ENCODE measurements around the gene CHL1. TPM values are rescaled to one million over a fixed set of nuclear protein-coding genes. Genes with fewer than 3 reads are reported as not detected.

CHL1 gene
- total and polyA plus RNA-seq, 2 experiments from 2014 or later, result 1.4 to 1.9 TPM

- TF ChIP-seq NANOG (IDR thresholded peaks at IDR 0.05; ENCODE audit: borderline replicate concordance) (no peak), EZH2phosphoT487 (IDR thresholded peaks at IDR 0.05; ENCODE audit: unreplicated experiment) (no peak), JUNB (IDR thresholded peaks at IDR 0.05; ENCODE audit: unreplicated experiment) (no peak), ZNF114 (CRISPR knock-in tag; IDR thresholded peaks at IDR 0.05) (no peak)
- TF ChIP-seq, protein P1, sequence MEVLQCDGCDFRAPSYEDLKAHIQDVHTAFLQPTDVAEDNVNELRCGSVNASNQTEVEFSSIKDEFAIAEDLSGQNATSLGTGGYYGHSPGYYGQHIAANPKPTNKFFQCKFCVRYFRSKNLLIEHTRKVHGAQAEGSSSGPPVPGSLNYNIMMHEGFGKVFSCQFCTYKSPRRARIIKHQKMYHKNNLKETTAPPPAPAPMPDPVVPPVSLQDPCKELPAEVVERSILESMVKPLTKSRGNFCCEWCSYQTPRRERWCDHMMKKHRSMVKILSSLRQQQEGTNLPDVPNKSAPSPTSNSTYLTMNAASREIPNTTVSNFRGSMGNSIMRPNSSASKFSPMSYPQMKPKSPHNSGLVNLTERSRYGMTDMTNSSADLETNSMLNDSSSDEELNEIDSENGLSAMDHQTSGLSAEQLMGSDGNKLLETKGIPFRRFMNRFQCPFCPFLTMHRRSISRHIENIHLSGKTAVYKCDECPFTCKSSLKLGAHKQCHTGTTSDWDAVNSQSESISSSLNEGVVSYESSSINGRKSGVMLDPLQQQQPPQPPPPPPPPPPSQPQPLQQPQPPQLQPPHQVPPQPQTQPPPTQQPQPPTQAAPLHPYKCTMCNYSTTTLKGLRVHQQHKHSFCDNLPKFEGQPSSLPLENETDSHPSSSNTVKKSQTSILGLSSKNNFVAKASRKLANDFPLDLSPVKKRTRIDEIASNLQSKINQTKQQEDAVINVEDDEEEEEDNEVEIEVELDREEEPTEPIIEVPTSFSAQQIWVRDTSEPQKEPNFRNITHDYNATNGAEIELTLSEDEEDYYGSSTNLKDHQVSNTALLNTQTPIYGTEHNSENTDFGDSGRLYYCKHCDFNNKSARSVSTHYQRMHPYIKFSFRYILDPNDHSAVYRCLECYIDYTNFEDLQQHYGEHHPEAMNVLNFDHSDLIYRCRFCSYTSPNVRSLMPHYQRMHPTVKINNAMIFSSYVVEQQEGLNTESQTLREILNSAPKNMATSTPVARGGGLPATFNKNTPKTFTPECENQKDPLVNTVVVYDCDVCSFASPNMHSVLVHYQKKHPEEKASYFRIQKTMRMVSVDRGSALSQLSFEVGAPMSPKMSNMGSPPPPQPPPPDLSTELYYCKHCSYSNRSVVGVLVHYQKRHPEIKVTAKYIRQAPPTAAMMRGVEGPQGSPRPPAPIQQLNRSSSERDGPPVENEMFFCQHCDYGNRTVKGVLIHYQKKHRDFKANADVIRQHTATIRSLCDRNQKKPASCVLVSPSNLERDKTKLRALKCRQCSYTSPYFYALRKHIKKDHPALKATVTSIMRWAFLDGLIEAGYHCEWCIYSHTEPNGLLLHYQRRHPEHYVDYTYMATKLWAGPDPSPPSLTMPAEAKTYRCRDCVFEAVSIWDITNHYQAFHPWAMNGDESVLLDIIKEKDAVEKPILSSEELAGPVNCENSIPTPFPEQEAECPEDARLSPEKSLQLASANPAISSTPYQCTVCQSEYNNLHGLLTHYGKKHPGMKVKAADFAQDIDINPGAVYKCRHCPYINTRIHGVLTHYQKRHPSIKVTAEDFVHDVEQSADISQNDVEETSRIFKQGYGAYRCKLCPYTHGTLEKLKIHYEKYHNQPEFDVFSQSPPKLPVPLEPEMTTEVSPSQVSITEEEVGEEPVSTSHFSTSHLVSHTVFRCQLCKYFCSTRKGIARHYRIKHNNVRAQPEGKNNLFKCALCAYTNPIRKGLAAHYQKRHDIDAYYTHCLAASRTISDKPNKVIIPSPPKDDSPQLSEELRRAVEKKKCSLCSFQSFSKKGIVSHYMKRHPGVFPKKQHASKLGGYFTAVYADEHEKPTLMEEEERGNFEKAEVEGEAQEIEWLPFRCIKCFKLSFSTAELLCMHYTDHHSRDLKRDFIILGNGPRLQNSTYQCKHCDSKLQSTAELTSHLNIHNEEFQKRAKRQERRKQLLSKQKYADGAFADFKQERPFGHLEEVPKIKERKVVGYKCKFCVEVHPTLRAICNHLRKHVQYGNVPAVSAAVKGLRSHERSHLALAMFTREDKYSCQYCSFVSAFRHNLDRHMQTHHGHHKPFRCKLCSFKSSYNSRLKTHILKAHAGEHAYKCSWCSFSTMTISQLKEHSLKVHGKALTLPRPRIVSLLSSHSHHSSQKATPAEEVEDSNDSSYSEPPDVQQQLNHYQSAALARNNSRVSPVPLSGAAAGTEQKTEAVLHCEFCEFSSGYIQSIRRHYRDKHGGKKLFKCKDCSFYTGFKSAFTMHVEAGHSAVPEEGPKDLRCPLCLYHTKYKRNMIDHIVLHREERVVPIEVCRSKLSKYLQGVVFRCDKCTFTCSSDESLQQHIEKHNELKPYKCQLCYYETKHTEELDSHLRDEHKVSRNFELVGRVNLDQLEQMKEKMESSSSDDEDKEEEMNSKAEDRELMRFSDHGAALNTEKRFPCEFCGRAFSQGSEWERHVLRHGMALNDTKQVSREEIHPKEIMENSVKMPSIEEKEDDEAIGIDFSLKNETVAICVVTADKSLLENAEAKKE (CRISPR knock-in tag; IDR thresholded peaks at IDR 0.05), result no peak
These were observed 258.4 kb downstream of the CHL1 start (continued) for GRCh38 chr3:454986-455385.

GRCh38 chr3:458124-458523, 261.6 kb downstream of the CHL1 start:
- H3K36me3 ChIP-seq (ENCODE audit: insufficient read depth), result no peaks in the 10 kb centered on the region
- H3K79me2 ChIP-seq (replicated peaks; ENCODE audit: insufficient read depth), result no peaks in the 10 kb centered on the region
- Mint-ChIP-seq H3K4me3 (no peak overlapping the region), H3K4me1 (no peaks in the 10 kb centered on the region), H3K27me3 (ENCODE audit: insufficient read depth, low read depth, poor library complexity) (no peaks in the 10 kb centered on the region), H3K36me3 (ENCODE audit: low read depth) (peaks cover 32% of the 10 kb centered on the region), H3K27ac (no peak overlapping the region), H3K9me3 (peaks cover 89% of the 10 kb centered on the region)
- no peak for ATAC-seq
- H3F3A ChIP-seq (replicated peaks; ENCODE audit: low read depth), result no peaks in the 10 kb centered on the region
- peaks cover 28% of the 10 kb centered on the region for H3K4me1 ChIP-seq (ENCODE audit: insufficient read depth)
- no peak overlapping the region for H3K27ac ChIP-seq (ENCODE audit: low read depth)
- no peak overlapping the region for H3K4me3 ChIP-seq
- no peaks in the 10 kb centered on the region for H4K20me1 ChIP-seq (replicated peaks; ENCODE audit: insufficient read depth)
- no peaks in the 10 kb centered on the region for H3K9me2 ChIP-seq (ENCODE audit: insufficient read depth)
- no peaks in the 10 kb centered on the region for H3K27me3 ChIP-seq (ENCODE audit: insufficient read depth)
- no peak for TF ChIP-seq POLR2AphosphoS5 (IDR thresholded peaks at IDR 0.05; ENCODE audit: low read depth)
- no peak for DNase-seq (ENCODE audit: low spot score)
- no peak overlapping the region for H3K4me2 ChIP-seq
- no peak overlapping the region for H2AFZ ChIP-seq
